ENCODE measurements around the gene ALG2. TPM values are rescaled to one million over a fixed set of nuclear protein-coding genes. Genes with fewer than 3 reads are reported as not detected.

ALG2 gene
- total RNA-seq, 1 donor from 2014 or later: 54.4 TPM

DNA sequence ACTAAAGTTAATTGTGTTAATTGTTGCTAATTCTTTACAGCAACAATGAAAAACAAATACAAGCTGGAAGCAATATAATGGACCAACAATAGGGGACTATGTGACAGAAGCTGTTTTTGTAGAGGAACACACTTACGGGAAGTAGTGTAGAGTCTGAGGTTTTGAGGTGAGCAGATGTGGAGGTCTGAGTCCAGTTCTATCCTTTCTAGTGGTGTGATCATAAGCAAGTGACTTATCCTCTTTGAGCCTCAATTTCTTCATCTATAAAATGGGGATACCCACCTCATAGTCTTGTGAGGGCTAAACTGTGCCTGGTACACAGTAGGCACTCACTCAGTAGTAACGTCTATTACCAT, 28.3 kb downstream of the ALG2 start:
- CTCF ChIA-PET: no interaction called here

DNA sequence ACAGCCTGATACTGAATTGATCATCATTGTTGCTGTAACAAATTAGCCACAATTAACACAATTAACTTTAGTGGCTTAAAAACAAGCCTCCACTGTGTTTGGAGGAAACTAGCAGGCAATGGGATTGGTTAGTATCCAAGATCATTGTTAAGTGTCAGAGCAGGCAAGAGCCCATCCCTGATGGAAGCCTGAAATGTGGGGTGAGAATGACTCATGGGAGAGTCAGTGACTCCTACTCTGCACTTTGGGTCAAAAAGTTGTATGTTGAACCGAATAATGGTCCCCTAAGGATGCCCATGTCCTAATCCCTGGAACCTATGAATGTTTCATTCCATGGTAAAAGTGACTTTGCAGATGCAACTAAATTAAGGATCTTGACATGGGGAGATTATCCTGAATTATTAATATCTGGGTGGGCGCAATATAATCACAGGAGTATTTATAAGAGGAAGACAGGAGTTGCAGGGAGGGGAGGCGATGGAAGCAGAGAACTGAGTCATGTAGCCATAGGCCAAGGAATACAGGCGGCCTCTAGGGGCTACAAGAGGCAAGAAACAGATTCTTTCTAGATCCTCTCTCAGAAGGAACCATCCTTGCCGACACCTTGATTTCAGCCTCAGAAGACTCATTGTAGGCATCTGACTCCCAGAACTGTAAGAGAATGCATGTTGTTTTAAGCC, 28.8 kb downstream of the ALG2 start:
- no peaks in the 10 kb centered on the region for H3K36me3 Mint-ChIP-seq (ENCODE audit: low read depth)
- H3K9me3 Mint-ChIP-seq: peaks cover 4% of the 10 kb centered on the region
- peaks cover 2% of the 10 kb centered on the region for H3K27me3 Mint-ChIP-seq
- TF ChIP-seq, protein P1, sequence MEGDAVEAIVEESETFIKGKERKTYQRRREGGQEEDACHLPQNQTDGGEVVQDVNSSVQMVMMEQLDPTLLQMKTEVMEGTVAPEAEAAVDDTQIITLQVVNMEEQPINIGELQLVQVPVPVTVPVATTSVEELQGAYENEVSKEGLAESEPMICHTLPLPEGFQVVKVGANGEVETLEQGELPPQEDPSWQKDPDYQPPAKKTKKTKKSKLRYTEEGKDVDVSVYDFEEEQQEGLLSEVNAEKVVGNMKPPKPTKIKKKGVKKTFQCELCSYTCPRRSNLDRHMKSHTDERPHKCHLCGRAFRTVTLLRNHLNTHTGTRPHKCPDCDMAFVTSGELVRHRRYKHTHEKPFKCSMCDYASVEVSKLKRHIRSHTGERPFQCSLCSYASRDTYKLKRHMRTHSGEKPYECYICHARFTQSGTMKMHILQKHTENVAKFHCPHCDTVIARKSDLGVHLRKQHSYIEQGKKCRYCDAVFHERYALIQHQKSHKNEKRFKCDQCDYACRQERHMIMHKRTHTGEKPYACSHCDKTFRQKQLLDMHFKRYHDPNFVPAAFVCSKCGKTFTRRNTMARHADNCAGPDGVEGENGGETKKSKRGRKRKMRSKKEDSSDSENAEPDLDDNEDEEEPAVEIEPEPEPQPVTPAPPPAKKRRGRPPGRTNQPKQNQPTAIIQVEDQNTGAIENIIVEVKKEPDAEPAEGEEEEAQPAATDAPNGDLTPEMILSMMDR (IDR thresholded peaks at IDR 0.05): no peak
- no peak for DNase-seq
- H3K4me3 Mint-ChIP-seq: no peak overlapping the region
- intact Hi-C loops (cut with micrococcal nuclease): no loop called here
- peaks cover 32% of the 10 kb centered on the region for H3K4me1 Mint-ChIP-seq
- no peak for ATAC-seq (ENCODE audit: low read depth)
- no peak overlapping the region for H3K27ac Mint-ChIP-seq
- ChIA-PET POLR2A (no interaction called here), CTCF (no interaction called here)

More for the DNA sequence above, 28.3 kb downstream of the ALG2 start:
- H3K27me3 Mint-ChIP-seq: peaks cover 2% of the 10 kb centered on the region
- intact Hi-C loops (cut with micrococcal nuclease): no loop called here
- H3K9me3 Mint-ChIP-seq: peaks cover 4% of the 10 kb centered on the region
- H3K4me3 Mint-ChIP-seq: no peak overlapping the region
- ATAC-seq (ENCODE audit: low read depth) (no peak), DNase-seq (no peak)
- POLR2A ChIA-PET: interaction anchor here (1.9 kb wide), 1 partner anchor 28 kb away, joined by 7 read pairs; the partner anchor contains the start of genes ALG2 and SEC61B
- no peak overlapping the region for H3K27ac Mint-ChIP-seq
- peaks cover 26% of the 10 kb centered on the region for H3K4me1 Mint-ChIP-seq
- TF ChIP-seq, protein P1 (IDR thresholded peaks at IDR 0.05): no peak
- H3K36me3 Mint-ChIP-seq (ENCODE audit: low read depth): no peaks in the 10 kb centered on the region

DNA sequence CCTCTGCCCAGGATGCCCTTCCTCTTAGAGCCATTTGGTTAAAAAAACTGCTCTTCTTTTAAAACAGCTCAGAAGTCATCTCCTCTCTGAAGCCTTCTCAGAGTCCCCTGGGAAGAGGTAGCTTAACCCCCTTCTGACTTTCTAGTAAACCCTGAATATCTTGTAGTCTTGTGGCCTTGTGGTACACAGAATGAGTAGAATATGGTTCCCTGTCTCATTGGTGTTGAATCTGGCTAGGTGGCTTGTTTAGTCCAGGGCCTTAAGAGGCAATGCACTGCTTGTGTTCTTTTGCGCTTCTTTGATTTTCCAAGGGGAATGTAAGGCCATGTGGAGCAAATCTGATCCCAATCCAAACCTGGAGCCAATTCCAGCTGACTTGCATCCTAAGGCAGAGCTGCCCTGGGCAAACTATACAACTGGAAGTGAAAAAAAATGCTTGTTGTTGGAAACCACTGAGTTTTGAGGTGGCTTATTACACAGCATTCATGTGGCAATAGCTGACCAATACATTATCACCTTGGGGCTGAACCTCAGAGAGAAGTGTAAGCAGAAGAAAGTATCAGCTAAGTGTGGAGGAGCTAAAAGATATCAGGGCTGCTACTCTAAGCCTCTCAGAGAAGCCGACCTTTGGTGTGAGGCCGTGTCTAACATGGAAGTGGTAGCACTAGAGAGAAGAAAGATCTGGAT, 31.0 kb downstream of the ALG2 start:
- ChIA-PET POLR2A (interaction anchor here (4.2 to 10.8 kb wide), 2 partner anchors 12 to 31 kb away, joined by 15 to 191 read pairs; partner anchors contain the start of genes ALG2 and SEC61B), CTCF (interaction anchor here (1.4 kb wide), 1 partner anchor 75 kb away, joined by 4 read pairs; no protein-coding TSS in a partner anchor)
- peaks cover 49% of the 10 kb centered on the region for H3K4me1 Mint-ChIP-seq
- H3K27me3 Mint-ChIP-seq: peaks cover 2% of the 10 kb centered on the region
- no peak overlapping the region for H3K4me3 Mint-ChIP-seq
- peaks cover 4% of the 10 kb centered on the region for H3K9me3 Mint-ChIP-seq
- DNase-seq (no peak), ATAC-seq (ENCODE audit: low read depth) (peak; percentile 42)
- no peak overlapping the region for H3K27ac Mint-ChIP-seq
- no peaks in the 10 kb centered on the region for H3K36me3 Mint-ChIP-seq (ENCODE audit: low read depth)
- intact Hi-C loops (cut with micrococcal nuclease): no loop called here
- TF ChIP-seq, protein P1 (IDR thresholded peaks at IDR 0.05): no peak

DNA sequence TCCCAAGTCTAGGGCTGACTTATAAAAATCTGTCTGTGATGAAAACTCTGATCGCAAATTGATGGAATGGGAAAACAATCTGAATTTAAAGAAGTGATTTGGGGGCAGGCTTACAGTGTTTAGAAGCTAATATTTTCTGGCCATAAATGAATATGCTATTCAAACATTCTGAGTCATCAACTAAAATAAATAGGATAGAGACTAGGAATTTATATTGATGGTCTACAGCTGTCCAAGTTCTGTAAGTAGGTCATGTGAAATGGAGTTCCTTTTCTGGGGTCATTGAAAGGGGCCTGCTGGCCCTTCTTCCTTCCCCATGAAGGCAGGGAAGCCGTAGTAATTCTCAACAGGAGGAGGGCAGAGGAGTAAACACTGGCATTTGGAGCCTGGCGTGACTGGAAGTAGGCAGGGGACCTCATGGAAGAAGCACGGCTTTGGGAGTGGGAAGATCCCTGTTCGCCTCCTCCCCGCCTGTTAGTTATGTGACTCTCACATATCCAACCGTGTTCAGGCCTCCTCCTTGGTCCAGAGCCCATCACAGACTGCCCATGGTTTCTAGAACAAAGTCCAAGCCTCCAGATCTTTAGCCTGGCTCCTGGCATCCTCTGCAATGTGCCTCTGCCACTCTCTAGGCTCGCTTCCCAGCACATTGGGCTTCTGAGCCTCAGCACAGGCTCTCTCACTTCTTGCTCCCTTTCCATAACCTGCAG, 31.7 kb downstream of the ALG2 start:
- H3K4me1 Mint-ChIP-seq: peaks cover 56% of the 10 kb centered on the region
- ATAC-seq (ENCODE audit: low read depth): no peak
- TF ChIP-seq, protein P1 (IDR thresholded peaks at IDR 0.05): no peak
- H3K9me3 Mint-ChIP-seq: peaks cover 4% of the 10 kb centered on the region
- H3K27me3 Mint-ChIP-seq: peaks cover 2% of the 10 kb centered on the region
- ChIA-PET CTCF (no interaction called here), POLR2A (interaction anchor here (4.2 to 10.8 kb wide), 3 partner anchors 11 to 44 kb away, joined by 15 to 191 read pairs (median 73); partner anchors contain the start of genes ALG2 and SEC61B)
- H3K27ac Mint-ChIP-seq: no peak overlapping the region
- no peak for DNase-seq
- peak overlapping the region; percentile 21 for H3K4me3 Mint-ChIP-seq
- intact Hi-C loops (cut with micrococcal nuclease): no loop called here
- H3K36me3 Mint-ChIP-seq (ENCODE audit: low read depth): no peaks in the 10 kb centered on the region

DNA sequence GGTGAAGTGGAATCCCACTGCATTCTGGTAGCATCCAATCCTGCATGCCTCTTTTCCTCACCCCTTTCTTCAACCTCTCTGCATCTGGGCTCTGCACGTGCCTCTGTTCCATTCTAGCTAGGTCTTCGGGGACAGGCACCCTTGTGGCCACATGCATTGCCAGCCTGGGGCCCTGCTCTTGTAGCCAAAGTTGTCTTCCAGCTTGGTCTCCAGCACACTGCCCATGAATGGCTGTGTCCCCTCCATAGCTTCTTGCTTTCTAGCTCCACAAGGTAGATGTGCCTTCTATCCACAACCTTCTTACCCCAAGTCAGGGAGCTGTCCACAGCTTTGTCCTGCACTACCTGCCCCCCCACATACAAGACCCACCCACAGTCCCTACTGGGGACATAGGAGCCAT, 32.6 kb downstream of the ALG2 start:
- CTCF ChIA-PET: no interaction called here
- no peaks in the 10 kb centered on the region for H3K9me3 Mint-ChIP-seq
- intact Hi-C loops (cut with micrococcal nuclease): no loop called here
- peak overlapping the region; percentile 21 for H3K4me3 Mint-ChIP-seq
- H3K36me3 Mint-ChIP-seq (ENCODE audit: low read depth): no peaks in the 10 kb centered on the region
- H3K4me1 Mint-ChIP-seq: peaks cover 64% of the 10 kb centered on the region
- H3K27ac Mint-ChIP-seq: peak overlapping the region; percentile 42
- DNase-seq (no peak), ATAC-seq (ENCODE audit: low read depth) (no peak)
- TF ChIP-seq, protein P1 (IDR thresholded peaks at IDR 0.05): no peak
- POLR2A ChIA-PET: interaction anchor here (1.0 to 10.8 kb wide), 6 partner anchors 11 to 634 kb away, joined by 4 to 191 read pairs (median 10); partner anchors contain the start of genes ALG2 and SEC61B
- peaks cover 2% of the 10 kb centered on the region for H3K27me3 Mint-ChIP-seq
